ENCODE measurements around the gene RGS3.

The RGS3 gene

GRCh38 chr9:113556877-113557593 is 93.5 kb downstream of the RGS3 start:
- no peak for DNase-seq
- H3K4me1 ChIP-seq (ENCODE audit: control insufficient read depth, low read depth, low read length) = no peaks in the 10 kb centered on the region
- no CpG with 5 or more reads among the region's 3 CpGs for WGBS (ENCODE audit: extremely low coverage, insufficient coverage, low lambda C conversion rate)
- H2BK120ac ChIP-seq (ENCODE audit: low read depth, low read length) = no peak overlapping the region
- H3K23ac ChIP-seq (ENCODE audit: low read length) = no peak overlapping the region
- H3K79me2 ChIP-seq (ENCODE audit: control insufficient read depth, insufficient read depth, low read length) = no peaks in the 10 kb centered on the region
- no peak overlapping the region for H2BK15ac ChIP-seq (replicated peaks; ENCODE audit: low read depth)
- no peak overlapping the region for H3K4me2 ChIP-seq (ENCODE audit: low read length)
- H3K4me3 ChIP-seq (ENCODE audit: low read length) = no peak overlapping the region
- no peak overlapping the region for H2AK5ac ChIP-seq (ENCODE audit: low read length)
- no peaks in the 10 kb centered on the region for H3K36me3 ChIP-seq (ENCODE audit: control insufficient read depth, insufficient read depth, low read length)
- no peak overlapping the region for H4K8ac ChIP-seq (ENCODE audit: low read depth, low read length)
- H3K4ac ChIP-seq (ENCODE audit: low read depth, low read length) = no peak overlapping the region
- no peak overlapping the region for H2BK5ac ChIP-seq (ENCODE audit: low read length)
- H3K56ac ChIP-seq (ENCODE audit: low read length) = no peak overlapping the region
- no peak overlapping the region for H3K9ac ChIP-seq (ENCODE audit: low read length)
- H3K27me3 ChIP-seq (ENCODE audit: insufficient read depth, low read length, poor library complexity) = no peaks in the 10 kb centered on the region
- no peaks in the 10 kb centered on the region for H3K79me1 ChIP-seq (ENCODE audit: low read length)
- H4K5ac ChIP-seq (ENCODE audit: low read length) = no peak overlapping the region
- no peak overlapping the region for H3K18ac ChIP-seq (ENCODE audit: low read length)
- H3K27ac ChIP-seq (ENCODE audit: low read depth, low read length) = no peak overlapping the region

- H3K4me3 ChIP-seq (ENCODE audit: low read length) = no peak overlapping the region
- no peaks in the 10 kb centered on the region for H3K27me3 ChIP-seq (ENCODE audit: insufficient read depth, low read length, poor library complexity)
- H3K9ac ChIP-seq (ENCODE audit: low read length) = no peak overlapping the region
- H2BK15ac ChIP-seq (replicated peaks; ENCODE audit: low read depth) = no peak overlapping the region
- H3K79me1 ChIP-seq (ENCODE audit: low read length) = no peaks in the 10 kb centered on the region
- H3K27ac ChIP-seq (ENCODE audit: low read depth, low read length) = no peak overlapping the region
- H3K4me2 ChIP-seq (ENCODE audit: low read length) = no peak overlapping the region
- no peak overlapping the region for H2BK5ac ChIP-seq (ENCODE audit: low read length)
- H3K18ac ChIP-seq (ENCODE audit: low read length) = no peak overlapping the region
- no peak overlapping the region for H3K56ac ChIP-seq (ENCODE audit: low read length)
- no peak overlapping the region for H4K5ac ChIP-seq (ENCODE audit: low read length)
- no peak overlapping the region for H3K4ac ChIP-seq (ENCODE audit: low read depth, low read length)
- no peak overlapping the region for H4K8ac ChIP-seq (ENCODE audit: low read depth, low read length)
- DNase-seq = no peak
- no peak overlapping the region for H2AK5ac ChIP-seq (ENCODE audit: low read length)
- WGBS (ENCODE audit: extremely low coverage, insufficient coverage, low lambda C conversion rate) = no CpG with 5 or more reads among the region's 7 CpGs
- H3K79me2 ChIP-seq (ENCODE audit: control insufficient read depth, insufficient read depth, low read length) = no peaks in the 10 kb centered on the region
- H3K36me3 ChIP-seq (ENCODE audit: control insufficient read depth, insufficient read depth, low read length) = no peaks in the 10 kb centered on the region
- H3K23ac ChIP-seq (ENCODE audit: low read length) = no peak overlapping the region
- no peak overlapping the region for H2BK120ac ChIP-seq (ENCODE audit: low read depth, low read length)
- H3K4me1 ChIP-seq (ENCODE audit: control insufficient read depth, low read depth, low read length) = no peaks in the 10 kb centered on the region
Measured at GRCh38 chr9:113558632-113559502, 95.3 kb downstream of the RGS3 start.

- Histone ChIP-seq H3K56ac (ENCODE audit: low read length) (no peak overlapping the region), H3K79me1 (ENCODE audit: low read length) (no peaks in the 10 kb centered on the region), H3K27me3 (ENCODE audit: insufficient read depth, low read length, poor library complexity) (no peaks in the 10 kb centered on the region), H3K4me2 (ENCODE audit: low read length) (no peak overlapping the region), H2BK5ac (ENCODE audit: low read length) (no peak overlapping the region), H2AK5ac (ENCODE audit: low read length) (no peak overlapping the region), H4K8ac (ENCODE audit: low read depth, low read length) (no peak overlapping the region), H2BK120ac (ENCODE audit: low read depth, low read length) (no peak overlapping the region), H3K9ac (ENCODE audit: low read length) (no peak overlapping the region), H4K5ac (ENCODE audit: low read length) (no peak overlapping the region), H3K18ac (ENCODE audit: low read length) (no peak overlapping the region), H3K79me2 (ENCODE audit: control insufficient read depth, insufficient read depth, low read length) (no peaks in the 10 kb centered on the region), H3K4me3 (ENCODE audit: low read length) (no peak overlapping the region), H3K23ac (ENCODE audit: low read length) (no peak overlapping the region), H3K4me1 (ENCODE audit: control insufficient read depth, low read depth, low read length) (no peaks in the 10 kb centered on the region), H3K27ac (ENCODE audit: low read depth, low read length) (no peak overlapping the region), H2BK15ac (replicated peaks; ENCODE audit: low read depth) (no peak overlapping the region), H3K36me3 (ENCODE audit: control insufficient read depth, insufficient read depth, low read length) (no peaks in the 10 kb centered on the region), H3K4ac (ENCODE audit: low read depth, low read length) (no peak overlapping the region)
- WGBS (ENCODE audit: extremely low coverage, insufficient coverage, low lambda C conversion rate) = no CpG with 5 or more reads among the region's 12 CpGs
- no peak for DNase-seq
Measured at GRCh38 chr9:113559834-113560800, 96.6 kb downstream of the RGS3 start.

- DNase-seq = no peak
- H2BK15ac ChIP-seq (replicated peaks; ENCODE audit: low read depth) = no peak overlapping the region
- H4K5ac ChIP-seq (ENCODE audit: low read length) = no peak overlapping the region
- no peaks in the 10 kb centered on the region for H3K79me2 ChIP-seq (ENCODE audit: control insufficient read depth, insufficient read depth, low read length)
- H3K18ac ChIP-seq (ENCODE audit: low read length) = no peak overlapping the region
- no peak overlapping the region for H3K4me2 ChIP-seq (ENCODE audit: low read length)
- H3K56ac ChIP-seq (ENCODE audit: low read length) = no peak overlapping the region
- H3K9ac ChIP-seq (ENCODE audit: low read length) = no peak overlapping the region
- no peaks in the 10 kb centered on the region for H3K79me1 ChIP-seq (ENCODE audit: low read length)
- H4K8ac ChIP-seq (ENCODE audit: low read depth, low read length) = no peak overlapping the region
- no peak overlapping the region for H3K4ac ChIP-seq (ENCODE audit: low read depth, low read length)
- no peaks in the 10 kb centered on the region for H3K27me3 ChIP-seq (ENCODE audit: insufficient read depth, low read length, poor library complexity)
- H2AK5ac ChIP-seq (ENCODE audit: low read length) = no peak overlapping the region
- H3K4me3 ChIP-seq (ENCODE audit: low read length) = no peak overlapping the region
- H2BK5ac ChIP-seq (ENCODE audit: low read length) = no peak overlapping the region
- H2BK120ac ChIP-seq (ENCODE audit: low read depth, low read length) = no peak overlapping the region
- H3K27ac ChIP-seq (ENCODE audit: low read depth, low read length) = no peak overlapping the region
- H3K23ac ChIP-seq (ENCODE audit: low read length) = no peak overlapping the region
- no peaks in the 10 kb centered on the region for H3K4me1 ChIP-seq (ENCODE audit: control insufficient read depth, low read depth, low read length)
- H3K36me3 ChIP-seq (ENCODE audit: control insufficient read depth, insufficient read depth, low read length) = no peaks in the 10 kb centered on the region
- no CpG with 5 or more reads among the region's 2 CpGs for WGBS (ENCODE audit: extremely low coverage, insufficient coverage, low lambda C conversion rate)
Measured at GRCh38 chr9:113562653-113563381, 99.3 kb downstream of the RGS3 start.

GRCh38 chr9:113563826-113564497 is 100.4 kb downstream of the RGS3 start:
- H3K79me1 ChIP-seq (ENCODE audit: low read length) = no peaks in the 10 kb centered on the region
- no peaks in the 10 kb centered on the region for H3K79me2 ChIP-seq (ENCODE audit: control insufficient read depth, insufficient read depth, low read length)
- no peak overlapping the region for H4K8ac ChIP-seq (ENCODE audit: low read depth, low read length)
- no peaks in the 10 kb centered on the region for H3K36me3 ChIP-seq (ENCODE audit: control insufficient read depth, insufficient read depth, low read length)
- no peak overlapping the region for H3K18ac ChIP-seq (ENCODE audit: low read length)
- no peak overlapping the region for H3K4me2 ChIP-seq (ENCODE audit: low read length)
- no peak overlapping the region for H3K4me3 ChIP-seq (ENCODE audit: low read length)
- no peak overlapping the region for H3K4ac ChIP-seq (ENCODE audit: low read depth, low read length)
- no peak overlapping the region for H2BK15ac ChIP-seq (replicated peaks; ENCODE audit: low read depth)
- no peak overlapping the region for H2BK120ac ChIP-seq (ENCODE audit: low read depth, low read length)
- no peak overlapping the region for H3K56ac ChIP-seq (ENCODE audit: low read length)
- no peak overlapping the region for H3K23ac ChIP-seq (ENCODE audit: low read length)
- no peak overlapping the region for H2AK5ac ChIP-seq (ENCODE audit: low read length)
- WGBS (ENCODE audit: extremely low coverage, insufficient coverage, low lambda C conversion rate) = no CpG with 5 or more reads among the region's 5 CpGs
- H3K27ac ChIP-seq (ENCODE audit: low read depth, low read length) = no peak overlapping the region
- no peak overlapping the region for H2BK5ac ChIP-seq (ENCODE audit: low read length)
- H3K4me1 ChIP-seq (ENCODE audit: control insufficient read depth, low read depth, low read length) = no peaks in the 10 kb centered on the region
- DNase-seq = no peak
- H3K9ac ChIP-seq (ENCODE audit: low read length) = no peak overlapping the region
- H4K5ac ChIP-seq (ENCODE audit: low read length) = no peak overlapping the region
- no peaks in the 10 kb centered on the region for H3K27me3 ChIP-seq (ENCODE audit: insufficient read depth, low read length, poor library complexity)
